ENCODE results near the gene ATF3.
A peak's percentile ranks its signal among the peaks of the same experiment; 100 is the strongest.

The ATF3 gene

DNA sequence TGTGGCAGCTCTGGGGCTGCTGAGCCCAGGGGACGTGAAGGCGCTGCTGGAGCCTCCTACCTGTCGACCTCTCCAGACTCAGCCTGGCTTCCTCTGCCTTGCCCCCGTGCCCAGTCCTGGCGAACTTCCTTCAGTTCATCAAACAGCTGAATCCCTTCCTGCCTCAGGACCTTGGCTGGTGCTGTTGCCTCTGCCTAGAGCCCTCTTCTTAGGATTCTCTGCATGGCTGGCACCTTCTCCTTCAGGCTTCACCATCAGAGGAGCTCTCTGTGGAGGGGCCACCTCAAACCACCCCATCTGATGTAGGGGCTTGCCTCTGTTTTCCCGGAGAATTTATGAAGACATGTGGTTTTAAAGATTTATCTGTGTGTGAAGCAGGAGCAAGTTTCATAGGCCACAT is 23.4 kb upstream of the ATF3 start:
- no peak for DNase-seq (ENCODE audit: low read depth)
- H3K4me3 ChIP-seq (ENCODE audit: low read depth, low read length): no peak overlapping the region
- TF ChIP-seq, protein P1, sequence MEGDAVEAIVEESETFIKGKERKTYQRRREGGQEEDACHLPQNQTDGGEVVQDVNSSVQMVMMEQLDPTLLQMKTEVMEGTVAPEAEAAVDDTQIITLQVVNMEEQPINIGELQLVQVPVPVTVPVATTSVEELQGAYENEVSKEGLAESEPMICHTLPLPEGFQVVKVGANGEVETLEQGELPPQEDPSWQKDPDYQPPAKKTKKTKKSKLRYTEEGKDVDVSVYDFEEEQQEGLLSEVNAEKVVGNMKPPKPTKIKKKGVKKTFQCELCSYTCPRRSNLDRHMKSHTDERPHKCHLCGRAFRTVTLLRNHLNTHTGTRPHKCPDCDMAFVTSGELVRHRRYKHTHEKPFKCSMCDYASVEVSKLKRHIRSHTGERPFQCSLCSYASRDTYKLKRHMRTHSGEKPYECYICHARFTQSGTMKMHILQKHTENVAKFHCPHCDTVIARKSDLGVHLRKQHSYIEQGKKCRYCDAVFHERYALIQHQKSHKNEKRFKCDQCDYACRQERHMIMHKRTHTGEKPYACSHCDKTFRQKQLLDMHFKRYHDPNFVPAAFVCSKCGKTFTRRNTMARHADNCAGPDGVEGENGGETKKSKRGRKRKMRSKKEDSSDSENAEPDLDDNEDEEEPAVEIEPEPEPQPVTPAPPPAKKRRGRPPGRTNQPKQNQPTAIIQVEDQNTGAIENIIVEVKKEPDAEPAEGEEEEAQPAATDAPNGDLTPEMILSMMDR (conservative IDR thresholded peaks at IDR 0.05; ENCODE audit: low read depth, low read length): no peak

DNA sequence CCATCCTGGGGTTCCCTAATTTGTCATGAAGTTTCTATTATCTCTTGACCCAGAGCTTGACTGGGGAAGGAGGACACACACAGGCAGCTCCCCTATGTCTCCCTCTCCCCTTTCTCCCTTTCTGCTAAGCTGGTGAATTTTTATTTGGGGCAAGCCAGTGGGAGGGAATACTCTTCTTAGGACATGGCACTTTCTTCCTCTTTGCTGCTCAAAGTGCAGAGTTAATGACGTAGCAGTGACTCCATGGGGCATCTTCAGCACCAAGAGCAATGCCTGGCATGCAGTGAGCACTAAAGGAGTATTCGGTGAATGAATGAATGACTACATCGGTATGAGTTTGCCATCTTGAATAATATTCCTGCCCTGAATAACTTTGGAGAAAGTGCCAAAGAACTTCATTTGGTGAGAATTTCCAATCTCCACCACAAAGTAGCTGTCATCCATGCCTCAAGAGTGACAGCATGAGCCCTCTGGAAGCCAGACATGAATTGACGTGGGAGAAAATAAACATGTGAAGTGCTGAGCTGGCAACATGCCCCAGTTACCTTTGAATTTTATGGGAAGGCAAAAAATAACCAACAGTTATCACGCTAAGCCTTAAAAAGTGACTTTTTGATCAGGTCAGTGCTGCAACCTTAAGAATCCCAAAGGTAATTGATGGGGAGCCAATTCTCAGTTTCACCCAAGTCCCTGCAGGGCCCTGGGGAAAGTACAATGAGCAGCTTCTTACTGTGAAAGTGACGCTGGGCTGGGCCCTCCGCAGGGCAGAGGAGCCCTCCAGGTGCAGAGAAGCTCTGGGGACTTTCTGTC is 22.1 kb upstream of the ATF3 start:
- TF ChIP-seq, protein P1 (conservative IDR thresholded peaks at IDR 0.05; ENCODE audit: low read depth, low read length): no peak
- no peak overlapping the region for H3K4me3 ChIP-seq (ENCODE audit: low read depth, low read length)
- no peak for DNase-seq (ENCODE audit: low read depth)

DNA sequence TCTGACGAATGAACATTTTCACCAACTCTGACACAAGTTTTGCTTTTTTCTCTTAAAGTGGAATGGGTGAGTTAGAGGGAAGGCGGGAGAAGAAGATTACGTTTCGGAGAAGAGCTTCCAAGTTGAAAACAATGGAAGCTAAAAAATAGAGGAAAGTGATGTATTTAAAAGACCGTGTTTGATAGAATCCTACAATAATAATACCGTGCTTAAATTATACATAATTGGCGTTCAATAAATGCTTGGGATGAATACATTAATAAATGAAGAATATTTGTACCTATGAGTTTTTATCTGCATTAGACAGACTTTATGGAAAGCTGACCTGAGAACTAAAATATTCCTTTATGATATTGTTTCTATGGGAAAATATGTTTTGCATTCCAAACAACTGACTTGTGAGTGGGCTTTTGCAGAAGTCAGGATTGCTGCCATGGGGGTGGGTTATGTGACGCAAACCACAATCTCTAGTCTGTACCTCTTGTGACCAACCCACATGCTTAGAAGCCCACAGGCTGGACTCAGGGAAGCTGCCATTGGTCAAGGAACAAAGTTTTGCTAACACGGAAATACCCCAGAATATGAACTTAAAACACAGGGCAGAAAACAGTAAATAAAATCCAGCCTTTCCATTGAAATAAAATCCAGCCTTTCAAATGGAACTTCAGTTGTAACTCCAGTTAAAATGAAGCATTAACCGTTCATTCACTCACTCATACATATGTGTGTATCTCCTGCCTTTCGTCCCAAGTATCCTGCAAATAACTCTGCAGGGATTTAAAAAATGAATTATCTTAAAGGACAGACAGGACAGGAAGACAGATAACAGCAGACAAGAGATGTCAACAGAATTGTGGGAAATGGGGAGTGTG is 21.3 kb upstream of the ATF3 start:
- TF ChIP-seq, protein P1 (conservative IDR thresholded peaks at IDR 0.05; ENCODE audit: low read depth, low read length): no peak

DNA sequence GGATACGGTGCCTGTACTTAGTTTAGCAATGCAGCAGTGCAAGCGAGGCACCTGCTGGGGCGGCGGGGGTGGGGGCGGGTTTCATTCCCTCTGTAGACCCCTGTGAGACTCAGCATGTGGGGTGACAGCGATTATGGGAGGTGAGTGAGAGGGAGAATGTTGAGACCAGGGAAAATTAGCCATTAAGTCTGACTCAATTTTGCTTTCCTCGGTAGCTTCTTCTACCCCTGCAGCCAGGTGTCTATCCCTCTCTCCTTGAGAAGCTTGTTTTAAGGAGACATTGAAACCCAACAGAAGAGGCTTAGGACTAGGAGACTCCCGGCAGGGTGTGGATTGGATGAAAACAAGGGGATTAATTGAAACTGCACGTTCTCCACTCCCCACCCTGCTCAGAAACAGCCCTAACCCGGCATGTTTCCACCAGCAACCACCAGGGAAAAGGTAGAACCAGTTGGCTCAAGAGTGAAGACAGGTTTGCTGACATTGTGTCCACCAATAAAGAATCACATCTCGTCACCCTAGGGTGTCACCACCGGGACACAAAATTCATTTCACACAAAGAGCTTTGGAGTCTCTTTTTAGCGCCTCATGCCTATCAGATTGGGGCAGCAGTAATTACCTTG is 20.6 kb upstream of the ATF3 start:
- H3K4me3 ChIP-seq (ENCODE audit: low read depth, low read length): no peak overlapping the region
- TF ChIP-seq, protein P1 (conservative IDR thresholded peaks at IDR 0.05; ENCODE audit: low read depth, low read length): peak; percentile 11
- DNase-seq (ENCODE audit: low read depth): no peak

More for the DNA sequence above, 21.3 kb upstream of the ATF3 start:
- no peak overlapping the region for H3K4me3 ChIP-seq (ENCODE audit: low read depth, low read length)
- DNase-seq (ENCODE audit: low read depth): peak; percentile 85

DNA sequence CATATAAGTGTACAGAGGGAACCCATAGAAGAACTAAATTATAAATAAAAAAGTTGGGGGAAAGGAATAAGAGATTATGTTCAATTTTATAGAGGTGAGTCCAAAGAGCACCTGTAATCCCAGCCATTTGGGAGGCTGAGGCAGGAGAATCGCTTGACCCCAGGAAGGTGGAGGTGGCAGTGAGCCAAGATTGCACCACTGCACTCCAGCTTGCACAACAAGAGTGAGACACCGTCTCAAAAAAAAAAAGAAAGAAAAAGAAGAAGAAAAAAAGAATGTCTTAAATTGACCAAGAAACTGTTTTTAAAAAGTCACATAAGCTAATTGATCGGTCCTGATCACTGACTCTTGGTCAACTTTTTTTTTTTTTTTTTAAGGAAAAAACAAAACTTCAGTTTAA is 19.1 kb upstream of the ATF3 start:
- no peak for DNase-seq (ENCODE audit: low read depth)
- H3K4me3 ChIP-seq (ENCODE audit: low read depth, low read length): no peak overlapping the region
- TF ChIP-seq, protein P1 (conservative IDR thresholded peaks at IDR 0.05; ENCODE audit: low read depth, low read length): no peak

DNA sequence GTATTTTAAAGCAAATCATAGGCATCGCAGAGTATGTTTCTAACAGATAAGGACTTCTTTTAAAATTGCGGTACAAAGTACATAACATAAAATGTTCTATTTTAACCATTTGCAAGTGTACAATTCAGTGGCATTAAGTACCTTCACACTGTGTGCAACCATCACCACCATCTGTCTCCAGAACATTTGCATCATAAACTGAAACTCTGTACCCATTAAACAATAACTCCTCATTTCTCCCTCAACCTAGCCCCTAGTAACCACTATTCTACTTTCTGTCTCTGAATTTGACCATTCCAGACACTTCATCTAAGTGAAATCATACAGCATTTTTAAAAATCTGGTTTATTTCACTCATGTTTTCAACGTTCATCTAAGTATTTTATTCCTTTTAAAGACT is 16.6 kb upstream of the ATF3 start:
- H3K4me3 ChIP-seq (ENCODE audit: low read depth, low read length): no peak overlapping the region
- TF ChIP-seq, protein P1 (conservative IDR thresholded peaks at IDR 0.05; ENCODE audit: low read depth, low read length): no peak
- no peak for DNase-seq (ENCODE audit: low read depth)

Measured in choroid plexus epithelial cell (primary cell).